ENCODE results near the gene NSUN4.

The NSUN4 gene

DNA sequence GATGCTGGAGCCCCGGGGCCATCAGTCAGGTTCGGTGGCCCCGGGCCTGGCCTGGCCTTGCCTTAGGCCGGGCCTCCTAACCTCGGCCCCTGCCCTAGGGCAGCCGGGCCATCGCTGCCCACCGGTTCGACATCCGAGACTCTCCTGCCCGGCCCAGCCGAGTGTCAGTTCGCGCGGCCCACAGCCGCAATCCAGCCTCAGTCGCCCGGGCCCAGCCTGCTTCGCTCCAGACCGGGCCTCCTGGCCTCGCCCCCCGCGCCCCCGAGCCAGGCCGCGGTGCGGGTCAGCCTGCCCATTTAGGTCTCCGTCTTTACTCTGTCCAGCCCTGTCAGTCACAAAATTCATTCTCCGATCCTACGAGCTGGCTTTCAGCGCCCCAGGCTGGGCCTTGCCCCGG is 38.0 kb upstream of the NSUN4 start:
- 0 out of 2 replicates have a peak overlapping the region, but pooled peaks have one; percentile 16 for H2AFZ ChIP-seq (ENCODE audit: low read length)
- no peak for TF ChIP-seq EZH2 (IDR thresholded peaks at IDR 0.05; ENCODE audit: borderline replicate concordance, low read length)
- TF ChIP-seq, protein P1, sequence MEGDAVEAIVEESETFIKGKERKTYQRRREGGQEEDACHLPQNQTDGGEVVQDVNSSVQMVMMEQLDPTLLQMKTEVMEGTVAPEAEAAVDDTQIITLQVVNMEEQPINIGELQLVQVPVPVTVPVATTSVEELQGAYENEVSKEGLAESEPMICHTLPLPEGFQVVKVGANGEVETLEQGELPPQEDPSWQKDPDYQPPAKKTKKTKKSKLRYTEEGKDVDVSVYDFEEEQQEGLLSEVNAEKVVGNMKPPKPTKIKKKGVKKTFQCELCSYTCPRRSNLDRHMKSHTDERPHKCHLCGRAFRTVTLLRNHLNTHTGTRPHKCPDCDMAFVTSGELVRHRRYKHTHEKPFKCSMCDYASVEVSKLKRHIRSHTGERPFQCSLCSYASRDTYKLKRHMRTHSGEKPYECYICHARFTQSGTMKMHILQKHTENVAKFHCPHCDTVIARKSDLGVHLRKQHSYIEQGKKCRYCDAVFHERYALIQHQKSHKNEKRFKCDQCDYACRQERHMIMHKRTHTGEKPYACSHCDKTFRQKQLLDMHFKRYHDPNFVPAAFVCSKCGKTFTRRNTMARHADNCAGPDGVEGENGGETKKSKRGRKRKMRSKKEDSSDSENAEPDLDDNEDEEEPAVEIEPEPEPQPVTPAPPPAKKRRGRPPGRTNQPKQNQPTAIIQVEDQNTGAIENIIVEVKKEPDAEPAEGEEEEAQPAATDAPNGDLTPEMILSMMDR (IDR thresholded peaks at IDR 0.05; ENCODE audit: low read length) = no peak
- H3K27me3 ChIP-seq (ENCODE audit: insufficient read depth, low read length) = no peaks in the 10 kb centered on the region

DNA sequence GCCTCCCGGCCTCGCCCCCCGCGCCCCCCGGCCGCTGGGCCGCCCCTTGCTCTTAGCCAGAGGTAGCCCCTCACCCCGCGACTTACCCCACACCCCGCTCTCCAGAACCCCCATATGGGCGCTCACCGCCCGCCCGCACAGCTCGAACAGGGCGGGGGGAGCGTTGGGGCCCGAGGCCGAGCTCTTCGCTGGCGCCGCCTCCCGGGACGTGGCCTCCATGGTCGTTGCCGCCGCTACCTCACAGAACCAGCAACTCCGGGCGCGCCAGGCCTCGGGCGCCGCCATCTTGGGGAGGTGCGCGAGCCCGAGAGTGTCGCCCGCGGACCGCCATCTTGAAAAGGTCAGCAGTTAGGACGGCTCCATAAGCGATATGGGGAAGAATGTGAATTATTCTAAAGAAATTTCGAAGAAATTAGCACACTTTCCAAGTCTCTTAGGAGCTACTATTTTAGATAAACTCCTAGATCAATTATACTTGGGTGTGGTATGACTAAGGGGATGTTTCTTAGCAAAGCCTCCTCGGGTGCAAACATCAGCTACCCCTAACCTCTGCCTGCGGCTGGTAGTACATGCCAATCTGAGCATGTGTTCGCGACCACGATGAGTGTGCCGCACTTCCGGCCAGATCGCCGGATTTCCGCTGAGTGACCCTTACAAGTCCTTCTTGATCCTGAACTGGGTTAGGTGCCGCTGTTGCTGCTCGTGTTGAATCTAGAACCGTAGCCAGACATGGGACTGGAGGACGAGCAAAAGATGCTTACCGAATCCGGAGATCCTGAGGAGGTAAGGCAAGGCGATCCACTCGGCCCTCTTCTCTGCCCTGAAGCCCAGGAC is 37.4 kb upstream of the NSUN4 start, which contains the start of the genes LRRC41 and UQCRH:
TSS of gene LRRC41 (minus strand) at position 579 of the 834 bp plus-strand sequence. CDS start at position 285, 294 bp downstream.
TSS of gene UQCRH (plus strand) at position 661 of the 834 bp plus-strand sequence. CDS start at position 730, 69 bp downstream.
- TF ChIP-seq, protein P1 (IDR thresholded peaks at IDR 0.05; ENCODE audit: low read length) = peak; percentile 14; the same call in 1 of the 2 replicates
- no peak for TF ChIP-seq EZH2 (IDR thresholded peaks at IDR 0.05; ENCODE audit: borderline replicate concordance, low read length)
- Histone ChIP-seq H3K9ac (ENCODE audit: low read length) (peak within 1 kb of the TSS; percentile 99), H3K4me1 (ENCODE audit: insufficient read depth, low read length, severe bottlenecking) (peaks cover 36% of the 10 kb centered on the region), H3K4me2 (ENCODE audit: low read length) (peak within 1 kb of the TSS; percentile 87), H2AFZ (ENCODE audit: low read length) (0 out of 2 replicates have a peak within 1 kb of the TSS, but pooled peaks have one; percentile 16), H3K79me2 (ENCODE audit: insufficient read depth, low read length) (peaks cover 46% of the 10 kb centered on the region), H3K27me3 (ENCODE audit: insufficient read depth, low read length) (no peaks in the 10 kb centered on the region), H3K4me3 (ENCODE audit: low read depth, low read length, poor library complexity, severe bottlenecking) (peak within 1 kb of the TSS; percentile 98), H3K9me2 (ENCODE audit: low read depth, low read length) (no peaks in the 10 kb centered on the region), H3F3A (ENCODE audit: insufficient read depth, low read length) (no peaks in the 10 kb centered on the region), H4K20me1 (ENCODE audit: insufficient read depth, low read length) (no peaks in the 10 kb centered on the region), H3K36me3 (ENCODE audit: insufficient read depth, low read length) (peaks cover 14% of the 10 kb centered on the region; the same call in 1 of the 2 replicates), H3K9me3 (ENCODE audit: low read length) (no peaks in the 10 kb centered on the region), H3K27ac (ENCODE audit: low read depth, low read length, poor library complexity, severe bottlenecking) (peak within 1 kb of the TSS; percentile 87)

More for the DNA sequence above, 38.0 kb upstream of the NSUN4 start:
- Histone ChIP-seq H3K4me1 (ENCODE audit: insufficient read depth, low read length, severe bottlenecking) (peaks cover 30% of the 10 kb centered on the region), H3F3A (ENCODE audit: insufficient read depth, low read length) (no peaks in the 10 kb centered on the region), H3K9me2 (ENCODE audit: low read depth, low read length) (no peaks in the 10 kb centered on the region), H3K4me3 (ENCODE audit: low read depth, low read length, poor library complexity, severe bottlenecking) (peak overlapping the region; percentile 98), H3K27ac (ENCODE audit: low read depth, low read length, poor library complexity, severe bottlenecking) (no peak overlapping the region), H3K9ac (ENCODE audit: low read length) (peak overlapping the region; percentile 99), H3K79me2 (ENCODE audit: insufficient read depth, low read length) (peaks cover 40% of the 10 kb centered on the region), H4K20me1 (ENCODE audit: insufficient read depth, low read length) (no peaks in the 10 kb centered on the region), H3K9me3 (ENCODE audit: low read length) (no peaks in the 10 kb centered on the region), H3K4me2 (ENCODE audit: low read length) (peak overlapping the region; percentile 87), H3K36me3 (ENCODE audit: insufficient read depth, low read length) (peaks cover 13% of the 10 kb centered on the region; the same call in 1 of the 2 replicates)

DNA sequence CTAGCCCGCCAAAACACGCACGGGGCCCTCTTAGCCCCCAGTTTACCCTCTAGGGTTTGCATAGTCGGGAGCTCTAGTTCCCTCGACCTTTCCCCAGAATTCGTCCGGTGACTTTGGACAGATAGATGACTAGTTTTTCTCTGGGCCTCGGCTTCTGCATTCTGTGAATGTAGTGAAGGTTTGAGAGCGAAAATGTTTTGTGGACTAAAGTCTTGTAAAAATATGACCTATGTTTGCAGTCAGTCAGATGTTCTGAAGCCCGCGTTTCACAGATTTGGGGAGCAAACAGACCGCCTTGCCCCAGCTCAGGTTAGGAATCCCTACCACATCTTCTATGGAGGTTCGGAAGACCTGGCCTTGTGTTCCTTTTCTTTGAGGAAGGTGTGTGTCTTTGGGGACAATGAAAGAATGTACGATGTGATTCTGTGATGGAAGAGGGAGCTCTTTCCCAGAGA is 36.7 kb upstream of the NSUN4 start:
- peak overlapping the region; percentile 87 for H3K4me2 ChIP-seq (ENCODE audit: low read length)
- peaks cover 53% of the 10 kb centered on the region for H3K79me2 ChIP-seq (ENCODE audit: insufficient read depth, low read length)
- H3K9ac ChIP-seq (ENCODE audit: low read length) = peak overlapping the region; percentile 99
- TF ChIP-seq EZH2 (IDR thresholded peaks at IDR 0.05; ENCODE audit: borderline replicate concordance, low read length) = no peak
- TF ChIP-seq, protein P1 (IDR thresholded peaks at IDR 0.05; ENCODE audit: low read length) = no peak
- no peaks in the 10 kb centered on the region for H3F3A ChIP-seq (ENCODE audit: insufficient read depth, low read length)
- no peaks in the 10 kb centered on the region for H4K20me1 ChIP-seq (ENCODE audit: insufficient read depth, low read length)
- peak overlapping the region; percentile 87 for H3K27ac ChIP-seq (ENCODE audit: low read depth, low read length, poor library complexity, severe bottlenecking)
- no peaks in the 10 kb centered on the region for H3K9me3 ChIP-seq (ENCODE audit: low read length)
- H3K4me1 ChIP-seq (ENCODE audit: insufficient read depth, low read length, severe bottlenecking) = peaks cover 38% of the 10 kb centered on the region
- H3K36me3 ChIP-seq (ENCODE audit: insufficient read depth, low read length) = peaks cover 21% of the 10 kb centered on the region; the same call in 1 of the 2 replicates
- H3K4me3 ChIP-seq (ENCODE audit: low read depth, low read length, poor library complexity, severe bottlenecking) = peak overlapping the region; percentile 98
- no peaks in the 10 kb centered on the region for H3K9me2 ChIP-seq (ENCODE audit: low read depth, low read length)
- H3K27me3 ChIP-seq (ENCODE audit: insufficient read depth, low read length) = no peaks in the 10 kb centered on the region
- no peak overlapping the region for H2AFZ ChIP-seq (ENCODE audit: low read length)

All from OCI-LY1 (cell line).